GM19395 (cell line): ENCODE data around the gene TASOR2.

ENCODE experiments used
- ATAC-seq: cut with Tn5 transposase; IDR thresholded peaks from one replicate; pipeline ENCODE4 v1.9.1; 2021; ENCODE audit warnings: mild to moderate bottlenecking, moderate library complexity; ENCODE audit not compliant: unreplicated experiment

The TASOR2 gene

GRCh38 chr10:5654218-5654755, 30.4 kb upstream of the TASOR2 start:
- ATAC-seq, result no peak

DNA sequence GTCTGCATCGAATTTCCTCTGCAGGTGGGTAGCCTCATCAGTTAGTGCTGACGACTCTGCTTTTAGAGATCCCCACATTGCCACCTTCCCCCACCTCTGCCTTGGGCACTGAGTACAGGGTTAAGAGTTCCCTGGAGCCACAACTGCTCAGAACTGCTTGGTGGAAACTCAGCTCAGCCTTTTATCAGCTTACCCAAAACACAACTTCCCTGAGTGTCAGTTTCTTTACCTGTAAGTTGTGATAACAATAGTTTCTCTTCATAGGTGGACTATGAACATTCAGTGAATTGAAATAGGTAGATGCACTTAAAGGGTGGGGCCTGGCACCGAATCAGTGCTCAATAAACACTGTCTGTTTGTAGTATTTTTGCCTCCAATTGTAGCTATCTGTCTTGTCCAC, 29.5 kb upstream of the TASOR2 start:
- no peak for ATAC-seq

DNA sequence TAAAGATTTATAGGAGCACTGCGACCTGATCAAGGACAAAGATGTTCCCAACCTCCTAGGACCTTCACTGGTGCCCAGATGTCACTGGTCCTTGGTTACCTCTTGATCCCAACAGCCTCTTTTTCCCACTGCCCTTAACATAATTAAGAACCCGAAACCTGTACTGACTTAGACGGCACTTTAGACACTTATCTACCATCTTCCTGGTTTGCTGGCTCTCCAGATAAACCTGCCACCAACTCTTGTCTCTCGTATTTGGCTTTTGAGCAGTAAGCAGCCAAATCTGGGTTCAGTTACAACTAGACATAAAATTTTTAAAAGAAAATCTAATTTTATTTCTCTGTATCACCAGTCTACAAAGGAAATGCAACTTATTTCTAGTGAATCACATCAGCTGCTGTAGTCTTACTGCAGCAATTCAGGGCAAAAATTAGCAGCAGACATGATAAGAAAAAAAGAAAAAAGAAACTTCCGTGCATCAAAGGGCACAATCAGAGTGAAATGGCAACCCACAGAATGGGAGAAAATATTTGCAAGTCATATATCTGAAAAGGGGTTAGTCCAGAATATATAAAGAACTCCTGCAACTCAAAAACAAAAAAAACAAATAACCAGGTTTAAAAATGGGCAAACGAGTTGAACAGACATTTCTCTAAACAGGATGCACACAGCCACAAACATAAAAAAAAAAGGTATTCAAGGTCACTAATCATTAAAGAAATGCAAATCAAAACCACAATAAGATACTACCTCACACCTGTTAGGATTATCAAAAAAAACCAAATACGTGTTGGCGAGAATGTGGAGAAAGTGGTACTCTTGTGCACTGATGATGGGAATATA, 27.7 kb upstream of the TASOR2 start:
- no peak for ATAC-seq

- no peak for ATAC-seq
Measured at GRCh38 chr10:5658871-5659618, 25.6 kb upstream of the TASOR2 start.

GRCh38 chr10:5659702-5660528, 24.7 kb upstream of the TASOR2 start:
- no peak for ATAC-seq

GRCh38 chr10:5661043-5661442, 23.6 kb upstream of the TASOR2 start:
- no peak for ATAC-seq

GRCh38 chr10:5662708-5663579, 21.7 kb upstream of the TASOR2 start:
- ATAC-seq, result no peak

- no peak for ATAC-seq
Measured at GRCh38 chr10:5663692-5664427, 20.8 kb upstream of the TASOR2 start.

- ATAC-seq, result no peak
Measured at GRCh38 chr10:5665373-5666007, 19.1 kb upstream of the TASOR2 start.

GRCh38 chr10:5666008-5666840, 18.4 kb upstream of the TASOR2 start, which contains the start of gene ASB13:
Gene ASB13, minus strand, starts transcription at chr10:5666595. Its CDS starts 44 bp downstream, at chr10:5666551.
- no peak for ATAC-seq

DNA sequence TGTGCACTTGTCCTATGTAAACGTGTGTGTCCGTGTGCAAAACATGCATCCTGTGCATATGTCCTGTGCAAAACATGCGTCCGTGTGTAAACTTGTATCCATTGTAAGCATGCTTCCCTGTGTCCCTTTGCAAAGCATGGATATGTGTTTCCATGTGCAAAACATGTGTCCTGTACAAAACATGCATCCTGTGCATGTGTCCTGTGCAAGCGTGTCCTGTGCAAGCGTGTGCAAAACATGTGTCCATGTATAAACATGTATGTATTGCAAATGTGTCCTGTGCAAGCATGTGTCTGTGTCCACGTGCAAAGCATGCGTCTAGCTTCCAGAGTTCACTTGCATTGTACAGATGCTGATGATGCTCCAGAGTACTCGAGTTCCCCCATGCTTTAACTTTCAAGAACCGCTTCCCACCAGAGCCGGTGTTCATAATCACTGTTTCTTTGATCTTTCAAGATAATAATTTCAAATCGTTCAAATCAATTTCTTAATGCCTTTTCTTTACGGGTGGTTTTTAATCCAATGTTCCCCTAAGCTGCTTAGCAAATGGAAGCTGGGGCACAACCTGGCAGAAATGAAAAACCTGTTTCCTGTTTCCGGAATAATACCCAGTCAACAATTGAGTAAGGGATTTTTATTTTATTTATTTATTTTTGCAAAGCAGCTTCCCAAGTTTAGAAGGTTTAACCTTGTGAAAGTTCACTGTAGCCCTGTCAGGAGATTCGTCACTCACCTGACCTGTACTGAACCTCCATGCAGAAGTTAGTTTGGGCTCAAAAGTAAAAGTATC, 17.6 kb upstream of the TASOR2 start:
- ATAC-seq, result no peak

DNA sequence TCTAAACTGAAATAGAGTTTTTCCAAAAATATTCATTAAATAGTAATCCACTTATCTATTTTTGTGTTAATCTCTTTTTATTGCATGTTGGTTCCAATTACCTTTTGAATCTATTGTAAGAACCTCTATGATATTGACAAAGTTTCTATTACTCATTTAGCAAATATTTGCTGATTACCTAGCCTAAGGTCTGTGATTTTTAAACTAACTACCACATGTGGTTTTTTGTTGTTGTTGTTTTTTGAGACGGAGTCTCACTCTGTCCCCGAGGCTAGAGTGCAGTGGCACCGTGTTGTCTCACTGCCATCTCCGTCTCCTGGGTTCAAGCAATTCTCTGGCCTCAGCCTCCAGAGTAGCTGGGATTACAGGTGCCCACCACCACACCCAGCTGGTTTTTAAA, 16.2 kb upstream of the TASOR2 start:
- no peak for ATAC-seq

- no peak for ATAC-seq
Measured at GRCh38 chr10:5669604-5670003, 15.0 kb upstream of the TASOR2 start.

GRCh38 chr10:5670662-5671375, 13.8 kb upstream of the TASOR2 start:
- no peak for ATAC-seq

DNA sequence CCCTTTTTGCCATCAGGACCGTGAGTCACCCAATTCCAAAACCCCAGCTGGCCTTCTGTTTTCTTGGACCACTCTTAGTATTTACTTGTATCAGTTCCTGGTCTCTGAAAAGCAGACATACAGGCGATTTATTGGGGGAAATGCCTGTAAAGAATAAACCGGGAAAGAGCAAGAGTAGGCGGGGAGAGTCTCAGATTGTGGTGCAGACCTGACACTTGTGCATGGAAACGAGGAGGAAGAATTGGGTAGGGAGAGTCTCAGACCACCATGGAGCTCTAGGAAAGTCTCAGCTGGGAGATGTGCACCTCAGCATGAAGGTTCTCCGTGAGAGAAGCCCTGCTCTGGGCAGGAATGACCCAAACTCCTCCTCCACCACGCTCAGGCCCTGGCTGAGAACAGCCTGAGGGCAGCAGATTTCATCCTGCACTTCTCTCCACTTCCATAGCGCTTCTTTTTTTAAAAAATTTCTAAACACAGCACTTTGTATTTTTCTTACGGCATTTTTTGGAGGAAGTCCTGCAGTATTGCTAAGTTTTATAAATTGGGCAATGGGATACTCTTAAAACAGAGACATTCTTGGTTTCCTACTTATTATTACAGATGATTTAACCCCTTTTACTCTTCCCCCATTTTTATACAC, 6.1 kb upstream of the TASOR2 start:
- ATAC-seq, result no peak

- ATAC-seq, result no peak
Measured at GRCh38 chr10:5679037-5679435, 5.6 kb upstream of the TASOR2 start.
